CD4-positive, alpha-beta T cell (primary cell): ENCODE data around the gene NEK10. TPM values are rescaled to one million over a fixed set of nuclear protein-coding genes. Genes with fewer than 3 reads are reported as not detected.

Experiments
- ATAC-seq: fragments of 200-7000 bp; cut with Tn5 transposase; one replicate; pipeline ENCODE4 v1.10.0; 2022; ENCODE audit warnings: mild to moderate bottlenecking; ENCODE audit not compliant: poor library complexity
- CTCF ChIA-PET: fragments of 350-600 bp; sonication (Branson Sonifier 250); formaldehyde crosslinking; loops from one replicate; lab custom pipeline; 2021; ENCODE audit warnings: antibody characterized with exemption, inconsistent platforms; lab: Charles Lee
- POLR2A ChIA-PET: fragments of 350-600 bp; sonication (Branson Sonifier 250); formaldehyde crosslinking; loops from one replicate; lab custom pipeline; 2021; ENCODE audit warnings: antibody characterized with exemption, inconsistent platforms; lab: Charles Lee
- DNase-seq, 14 experiments: peaks; one replicate each; pipeline ENCODE4 v3.0.0-alpha.2; 2013 to 2020; ENCODE audit warnings: mixed read lengths in 2 of 14
- H3K27ac ChIP-seq, 2 donors: one replicate each; pipeline versions ENCODE4 v1.5.1 to v1.7.0; 2013; ENCODE audit warnings: low read length in 2 of 2, low read depth in 1 of 2, mild to moderate bottlenecking in 1 of 2
- H3K27me3 ChIP-seq, 2 experiments: 1 replicate in 1 of 2; 2 replicates in 1 of 2; pipeline versions ENCODE4 v1.6.1 to v1.7.0; 2013; ENCODE audit warnings: low read length in 2 of 2, control low read depth in 1 of 2, mild to moderate bottlenecking in 1 of 2, moderate library complexity in 1 of 2; ENCODE audit not compliant: insufficient read depth in 2 of 2, control insufficient read depth in 1 of 2
- H3K36me3 ChIP-seq: one replicate; pipeline ENCODE4 v1.6.1; 2013; ENCODE audit warnings: low read length, control low read depth; ENCODE audit not compliant: insufficient read depth
- H3K4me1 ChIP-seq: one replicate; pipeline ENCODE4 v1.6.1; 2013; ENCODE audit warnings: low read length, control low read depth; ENCODE audit not compliant: insufficient read depth
- H3K4me3 ChIP-seq: one replicate; pipeline ENCODE4 v1.5.1; 2013; ENCODE audit warnings: mild to moderate bottlenecking, low read length, moderate library complexity
- H3K9me3 ChIP-seq, 2 experiments: 1 replicate in 1 of 2; 2 replicates in 1 of 2; pipeline versions ENCODE4 v1.6.1 to v1.7.0; 2013; ENCODE audit warnings: low read length in 2 of 2, mild to moderate bottlenecking in 2 of 2, control low read depth in 1 of 2, moderate library complexity in 1 of 2; ENCODE audit not compliant: control insufficient read depth in 1 of 2, insufficient read depth in 1 of 2
- H3K27ac Mint-ChIP-seq: one replicate; pipeline ENCODE4 v1.8.0; 2020; ENCODE audit warnings: mixed read lengths
- H3K27me3 Mint-ChIP-seq: one replicate; pipeline ENCODE4 v1.8.0; 2021; ENCODE audit warnings: mixed read lengths
- H3K36me3 Mint-ChIP-seq: one replicate; pipeline ENCODE4 v1.8.0; 2021; ENCODE audit warnings: low read depth, mixed read lengths
- H3K4me1 Mint-ChIP-seq: one replicate; pipeline ENCODE4 v1.8.0; 2021; ENCODE audit warnings: low read depth, mixed read lengths
- H3K4me3 Mint-ChIP-seq: one replicate; pipeline ENCODE4 v1.8.0; 2020; ENCODE audit warnings: mild to moderate bottlenecking, mixed read lengths
- H3K9me3 Mint-ChIP-seq: one replicate; pipeline ENCODE4 v1.8.0; 2020; ENCODE audit warnings: mixed read lengths
- intact Hi-C, 2 experiments: fragments of 100-400 bp; cut with DNase I in 1 of 2; cut with micrococcal nuclease in 1 of 2; formaldehyde crosslinking; loops; one replicate each; pipeline versions ENCODE4 v1.15.1 to v1.9.0; 2023 to 2025; cut with DNase I, micrococcal nuclease
- total RNA-seq, 174 experiments: library from RNA in 2 of 174; stranded (reverse) in 2 of 174; gene quantifications; one replicate each; pipeline ENCODE4 v1.2.3 and lab custom pipeline; 2021 to 2026
- TF ChIP-seq, protein P1 (sequence below): fragments of 200-600 bp; IDR thresholded peaks from one replicate; pipeline ENCODE4 v1.8.0; 2022; ENCODE audit warnings: antibody characterized with exemption, mild to moderate bottlenecking

The NEK10 gene
- total RNA-seq, 2 experiments from 2014 or later: 0.61 to 0.77 TPM

DNA sequence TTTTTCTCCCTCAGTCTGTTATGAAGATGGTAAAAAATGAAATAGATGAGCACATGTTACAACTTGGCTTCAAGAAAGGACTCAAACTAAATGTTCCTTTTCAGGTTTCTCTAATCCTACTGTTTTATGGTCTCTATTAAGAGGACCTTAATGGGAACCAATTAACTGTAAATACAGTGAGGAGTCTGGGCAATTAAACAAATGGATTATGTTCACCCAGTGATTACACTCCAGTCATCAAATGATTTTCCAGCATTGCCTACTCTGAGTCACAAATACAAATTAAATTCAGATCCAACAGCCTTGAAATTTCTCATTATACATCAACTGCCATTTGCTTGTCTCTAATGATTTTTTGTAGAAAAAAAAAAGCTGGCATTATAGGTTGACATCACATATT lies 129.2 kb downstream of the NEK10 start:
- DNase-seq: no peak
- peaks cover 19% of the 10 kb centered on the region for H3K9me3 Mint-ChIP-seq

DNA sequence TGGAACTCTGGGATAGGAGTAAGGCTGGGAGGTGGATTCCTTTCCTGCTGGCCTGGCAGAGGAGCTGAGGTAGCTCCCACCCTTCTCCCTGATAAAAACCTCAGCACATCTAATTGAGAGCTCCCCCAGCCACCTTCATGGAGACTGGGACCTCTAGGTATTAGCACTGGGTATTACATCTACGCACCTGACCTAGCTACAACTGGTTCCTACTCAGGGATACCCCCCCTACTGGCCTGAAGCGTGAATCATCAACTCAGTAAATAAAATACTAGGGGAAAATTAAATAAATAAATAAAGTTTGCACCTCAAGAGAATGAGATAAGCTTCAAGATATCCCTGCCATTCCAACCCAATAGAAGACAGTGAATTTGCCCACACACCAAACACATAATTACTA lies 140.4 kb downstream of the NEK10 start:
- Histone ChIP-seq H3K4me3 (no peak overlapping the region), H3K4me1 (no peaks in the 10 kb centered on the region), H3K36me3 (no peaks in the 10 kb centered on the region), H3K27me3 (no peaks in the 10 kb centered on the region), H3K9me3 (peaks cover 0 to 7% of the 10 kb centered on the region in 2 experiments), H3K27ac (no peak overlapping the region)
- ChIA-PET POLR2A (no interaction called here), CTCF (no interaction called here)
- Mint-ChIP-seq H3K36me3 (no peaks in the 10 kb centered on the region), H3K4me3 (no peak overlapping the region), H3K27ac (no peak overlapping the region), H3K4me1 (peaks cover 2% of the 10 kb centered on the region), H3K27me3 (no peaks in the 10 kb centered on the region), H3K9me3 (peaks cover 21% of the 10 kb centered on the region)
- ATAC-seq (no peak), DNase-seq (no peak)
- TF ChIP-seq, protein P1, sequence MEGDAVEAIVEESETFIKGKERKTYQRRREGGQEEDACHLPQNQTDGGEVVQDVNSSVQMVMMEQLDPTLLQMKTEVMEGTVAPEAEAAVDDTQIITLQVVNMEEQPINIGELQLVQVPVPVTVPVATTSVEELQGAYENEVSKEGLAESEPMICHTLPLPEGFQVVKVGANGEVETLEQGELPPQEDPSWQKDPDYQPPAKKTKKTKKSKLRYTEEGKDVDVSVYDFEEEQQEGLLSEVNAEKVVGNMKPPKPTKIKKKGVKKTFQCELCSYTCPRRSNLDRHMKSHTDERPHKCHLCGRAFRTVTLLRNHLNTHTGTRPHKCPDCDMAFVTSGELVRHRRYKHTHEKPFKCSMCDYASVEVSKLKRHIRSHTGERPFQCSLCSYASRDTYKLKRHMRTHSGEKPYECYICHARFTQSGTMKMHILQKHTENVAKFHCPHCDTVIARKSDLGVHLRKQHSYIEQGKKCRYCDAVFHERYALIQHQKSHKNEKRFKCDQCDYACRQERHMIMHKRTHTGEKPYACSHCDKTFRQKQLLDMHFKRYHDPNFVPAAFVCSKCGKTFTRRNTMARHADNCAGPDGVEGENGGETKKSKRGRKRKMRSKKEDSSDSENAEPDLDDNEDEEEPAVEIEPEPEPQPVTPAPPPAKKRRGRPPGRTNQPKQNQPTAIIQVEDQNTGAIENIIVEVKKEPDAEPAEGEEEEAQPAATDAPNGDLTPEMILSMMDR: no peak
- intact Hi-C loops: no loop called here

More for the DNA sequence above, 129.2 kb downstream of the NEK10 start:
- Mint-ChIP-seq H3K27ac (no peak overlapping the region), H3K4me1 (no peaks in the 10 kb centered on the region), H3K36me3 (peaks cover 4% of the 10 kb centered on the region), H3K27me3 (no peaks in the 10 kb centered on the region), H3K4me3 (no peak overlapping the region)
- Histone ChIP-seq H3K9me3 (peaks cover 7 to 21% of the 10 kb centered on the region in 2 experiments), H3K4me3 (no peak overlapping the region), H3K27me3 (no peaks in the 10 kb centered on the region), H3K36me3 (no peaks in the 10 kb centered on the region), H3K4me1 (no peaks in the 10 kb centered on the region), H3K27ac (no peak overlapping the region)
- ATAC-seq: no peak
- ChIA-PET POLR2A (no interaction called here), CTCF (no interaction called here)
- TF ChIP-seq, protein P1: no peak
- intact Hi-C loops: no loop called here

DNA sequence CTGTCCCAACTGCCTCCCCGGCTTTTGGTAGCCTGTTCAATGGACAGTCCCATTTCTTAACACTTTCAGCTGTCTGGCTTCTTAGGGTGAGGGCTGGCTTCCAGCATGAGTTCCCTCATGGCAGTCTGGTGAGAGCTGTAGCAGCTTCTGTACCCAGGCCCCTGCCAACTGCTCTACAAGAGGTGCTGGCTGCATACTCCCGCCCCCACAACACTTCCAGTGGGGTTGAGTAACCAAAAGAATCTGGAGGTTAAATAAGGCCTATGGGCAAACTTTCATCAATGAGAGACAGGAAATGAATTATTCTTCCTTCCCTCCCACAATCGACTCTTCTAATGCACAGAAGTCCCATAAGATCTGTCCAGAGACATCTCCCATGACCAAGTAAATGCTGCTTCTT lies 145.0 kb downstream of the NEK10 start:
- Mint-ChIP-seq H3K9me3 (no peaks in the 10 kb centered on the region), H3K4me3 (no peak overlapping the region), H3K36me3 (no peaks in the 10 kb centered on the region), H3K27me3 (no peaks in the 10 kb centered on the region), H3K27ac (no peak overlapping the region), H3K4me1 (peaks cover 10% of the 10 kb centered on the region)
- no peak overlapping the region for H3K27ac ChIP-seq
- H3K36me3 ChIP-seq: no peaks in the 10 kb centered on the region
- intact Hi-C loops: no loop called here
- H3K9me3 ChIP-seq: no peaks in the 10 kb centered on the region
- ChIA-PET POLR2A (no interaction called here), CTCF (no interaction called here)
- no peak for DNase-seq
- no peak for ATAC-seq
- H3K27me3 ChIP-seq: no peaks in the 10 kb centered on the region
- no peaks in the 10 kb centered on the region for H3K4me1 ChIP-seq
- H3K4me3 ChIP-seq: no peak overlapping the region
- TF ChIP-seq, protein P1: no peak
